ENCODE data around the gene AP1S3.

AP1S3 gene

DNA sequence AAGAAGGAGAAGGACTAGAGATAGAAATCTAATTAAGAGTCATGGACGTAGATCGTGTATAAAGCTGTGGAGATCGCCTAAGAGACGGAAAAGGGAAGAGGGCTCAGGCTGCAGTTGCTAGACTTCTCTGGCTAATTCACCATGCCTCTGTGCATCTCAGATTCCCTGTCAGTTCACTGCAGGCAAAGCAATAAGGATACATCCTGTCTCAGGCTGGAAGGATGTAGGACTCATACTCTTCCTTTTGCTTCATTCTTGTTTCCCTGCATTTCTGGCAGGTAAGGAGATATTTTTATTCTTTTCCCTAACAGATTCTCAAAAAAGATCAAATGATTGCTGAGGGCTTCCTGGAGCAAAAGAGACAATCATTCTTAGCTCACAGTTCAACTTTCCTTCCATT is 112.5 kb downstream of the AP1S3 start:
- Histone ChIP-seq H3K4me1 (ENCODE audit: low read length) (no peaks in the 10 kb centered on the region), H3K9me2 (replicated peaks; ENCODE audit: insufficient read depth, low read length) (no peaks in the 10 kb centered on the region), H3K9ac (ENCODE audit: low read length) (no peak overlapping the region), H3K36me3 (replicated peaks; ENCODE audit: insufficient read depth, low read length) (no peaks in the 10 kb centered on the region), H4K20me1 (ENCODE audit: insufficient read depth, low read length) (no peaks in the 10 kb centered on the region), H3K4me3 (ENCODE audit: low read length) (no peak overlapping the region), H3K27ac (ENCODE audit: low read length) (no peak overlapping the region), H3K9me3 (replicated peaks; ENCODE audit: insufficient read depth, low read length) (no peaks in the 10 kb centered on the region), H3F3A (ENCODE audit: insufficient read depth, low read length) (no peaks in the 10 kb centered on the region), H3K4me2 (ENCODE audit: low read depth, low read length) (no peak overlapping the region), H3K79me2 (ENCODE audit: low read length) (no peaks in the 10 kb centered on the region), H2AFZ (ENCODE audit: low read length) (no peak overlapping the region), H3K27me3 (replicated peaks; ENCODE audit: insufficient read depth, low read length) (no peaks in the 10 kb centered on the region)
- DNase-seq = no peak
- TF ChIP-seq CTCF (IDR thresholded peaks at IDR 0.05; ENCODE audit: low read length) = no peak
- TF ChIP-seq EZH2phosphoT487 (IDR thresholded peaks at IDR 0.05; ENCODE audit: low read length) = no peak
- TF ChIP-seq EZH2 (optimal IDR thresholded peaks at IDR 0.05; ENCODE audit: low read depth, low read length) = no peak

DNA sequence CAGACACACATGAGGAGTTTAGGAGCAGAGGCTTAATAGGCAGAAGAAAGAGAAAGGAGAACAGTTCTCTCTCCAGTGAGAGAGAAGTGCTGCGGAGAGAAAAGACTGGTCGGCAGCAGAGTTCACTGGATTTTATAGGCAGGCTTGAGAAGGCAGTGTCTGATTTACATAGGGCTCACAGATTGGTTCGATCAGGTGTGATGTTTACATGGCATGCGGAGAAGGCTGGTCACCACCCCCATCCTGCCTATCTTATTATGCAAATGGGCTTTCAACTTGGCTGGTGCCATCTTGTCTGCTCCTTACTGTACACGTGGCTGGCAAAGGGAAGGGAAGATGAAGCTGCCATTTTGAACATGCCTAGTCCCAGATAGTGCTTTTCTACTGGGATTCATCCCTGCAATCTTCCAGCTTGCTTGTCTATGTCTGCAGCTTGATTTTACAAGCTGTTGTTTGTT is 113.4 kb downstream of the AP1S3 start:
- H3K27me3 ChIP-seq (replicated peaks; ENCODE audit: insufficient read depth, low read length) = no peaks in the 10 kb centered on the region
- no peaks in the 10 kb centered on the region for H3K79me2 ChIP-seq (ENCODE audit: low read length)
- no peaks in the 10 kb centered on the region for H3F3A ChIP-seq (ENCODE audit: insufficient read depth, low read length)
- no peak for TF ChIP-seq EZH2 (optimal IDR thresholded peaks at IDR 0.05; ENCODE audit: low read depth, low read length)
- no peak for TF ChIP-seq EZH2phosphoT487 (IDR thresholded peaks at IDR 0.05; ENCODE audit: low read length)
- TF ChIP-seq CTCF (IDR thresholded peaks at IDR 0.05; ENCODE audit: low read length) = no peak
- H4K20me1 ChIP-seq (ENCODE audit: insufficient read depth, low read length) = no peaks in the 10 kb centered on the region
- H3K9me3 ChIP-seq (replicated peaks; ENCODE audit: insufficient read depth, low read length) = no peaks in the 10 kb centered on the region
- H3K4me1 ChIP-seq (ENCODE audit: low read length) = no peaks in the 10 kb centered on the region
- no peak overlapping the region for H3K9ac ChIP-seq (ENCODE audit: low read length)
- H3K27ac ChIP-seq (ENCODE audit: low read length) = no peak overlapping the region
- H3K36me3 ChIP-seq (replicated peaks; ENCODE audit: insufficient read depth, low read length) = no peaks in the 10 kb centered on the region
- no peaks in the 10 kb centered on the region for H3K9me2 ChIP-seq (replicated peaks; ENCODE audit: insufficient read depth, low read length)
- DNase-seq = no peak
- no peak overlapping the region for H3K4me3 ChIP-seq (ENCODE audit: low read length)
- no peak overlapping the region for H2AFZ ChIP-seq (ENCODE audit: low read length)
- no peak overlapping the region for H3K4me2 ChIP-seq (ENCODE audit: low read depth, low read length)

GRCh38 chr2:223722226-223722625 is 115.2 kb downstream of the AP1S3 start:
- Histone ChIP-seq H3K4me3 (ENCODE audit: low read length) (no peak overlapping the region), H4K20me1 (ENCODE audit: insufficient read depth, low read length) (no peaks in the 10 kb centered on the region), H2AFZ (ENCODE audit: low read length) (no peak overlapping the region), H3K9me2 (replicated peaks; ENCODE audit: insufficient read depth, low read length) (no peaks in the 10 kb centered on the region), H3K9ac (ENCODE audit: low read length) (no peak overlapping the region), H3F3A (ENCODE audit: insufficient read depth, low read length) (no peaks in the 10 kb centered on the region), H3K4me1 (ENCODE audit: low read length) (no peaks in the 10 kb centered on the region), H3K27ac (ENCODE audit: low read length) (no peak overlapping the region), H3K4me2 (ENCODE audit: low read depth, low read length) (no peak overlapping the region), H3K36me3 (replicated peaks; ENCODE audit: insufficient read depth, low read length) (no peaks in the 10 kb centered on the region), H3K27me3 (replicated peaks; ENCODE audit: insufficient read depth, low read length) (no peaks in the 10 kb centered on the region), H3K9me3 (replicated peaks; ENCODE audit: insufficient read depth, low read length) (no peaks in the 10 kb centered on the region), H3K79me2 (ENCODE audit: low read length) (no peaks in the 10 kb centered on the region)
- TF ChIP-seq EZH2phosphoT487 (IDR thresholded peaks at IDR 0.05; ENCODE audit: low read length) (no peak), EZH2 (optimal IDR thresholded peaks at IDR 0.05; ENCODE audit: low read depth, low read length) (no peak), CTCF (IDR thresholded peaks at IDR 0.05; ENCODE audit: low read length) (no peak)
- no peak for DNase-seq

Measured in MM.1S (cell line).